ENCODE results near the gene SMAP1.
"Not testable (repeated sequence)": the region's sequence is repeated elsewhere in the genome, so short reads cannot be mapped to it uniquely, and the experiment has no call there.

- not testable (repeated sequence) for TF ChIP-seq CTCF (IDR thresholded peaks at IDR 0.05; ENCODE audit: borderline replicate concordance, extremely low read depth, low read length, poor library complexity, severe bottlenecking); EZH2 (IDR thresholded peaks at IDR 0.05; ENCODE audit: borderline replicate concordance, low read depth, low read length, severe bottlenecking)
These were observed 103.7 kb downstream of the SMAP1 start for GRCh38 chr6:70771351-70771750.

Data from DND-41 (cell line).